GM23248 (cell line): ENCODE data around the gene CD72.

Experiments
- EZH2 ChIP-seq: fragments of 200-600 bp; sonication (generic); IDR thresholded peaks from 2 replicates; pipeline ENCODE4 v1.6.1; 2018; ENCODE audit warnings: antibody characterized with exemption, mild to moderate bottlenecking; ENCODE audit not compliant: insufficient read depth, poor library complexity, severe bottlenecking
- EZH2phosphoT487 ChIP-seq: fragments of 200-600 bp; sonication (generic); IDR thresholded peaks from 2 replicates; pipeline ENCODE4 v1.6.1; 2018; ENCODE audit warnings: antibody characterized with exemption, moderate library complexity, mild to moderate bottlenecking, low read depth; ENCODE audit not compliant: insufficient read depth

GRCh38 chr9:35593581-35593980 lies 24.6 kb downstream of the CD72 start:
- no peak for TF ChIP-seq EZH2
- TF ChIP-seq EZH2phosphoT487, result no peak
